KG1 (cell line): ENCODE data around the gene IGLL5.
"Not testable (repeated sequence)": the region's sequence is repeated elsewhere in the genome, so short reads cannot be mapped to it uniquely, and the experiment has no call there.

Source experiments
- DNase-seq: peaks from one replicate; lab custom pipeline; 2025; lab: John Stamatoyannopoulos, UW

IGLL5 gene

DNA sequence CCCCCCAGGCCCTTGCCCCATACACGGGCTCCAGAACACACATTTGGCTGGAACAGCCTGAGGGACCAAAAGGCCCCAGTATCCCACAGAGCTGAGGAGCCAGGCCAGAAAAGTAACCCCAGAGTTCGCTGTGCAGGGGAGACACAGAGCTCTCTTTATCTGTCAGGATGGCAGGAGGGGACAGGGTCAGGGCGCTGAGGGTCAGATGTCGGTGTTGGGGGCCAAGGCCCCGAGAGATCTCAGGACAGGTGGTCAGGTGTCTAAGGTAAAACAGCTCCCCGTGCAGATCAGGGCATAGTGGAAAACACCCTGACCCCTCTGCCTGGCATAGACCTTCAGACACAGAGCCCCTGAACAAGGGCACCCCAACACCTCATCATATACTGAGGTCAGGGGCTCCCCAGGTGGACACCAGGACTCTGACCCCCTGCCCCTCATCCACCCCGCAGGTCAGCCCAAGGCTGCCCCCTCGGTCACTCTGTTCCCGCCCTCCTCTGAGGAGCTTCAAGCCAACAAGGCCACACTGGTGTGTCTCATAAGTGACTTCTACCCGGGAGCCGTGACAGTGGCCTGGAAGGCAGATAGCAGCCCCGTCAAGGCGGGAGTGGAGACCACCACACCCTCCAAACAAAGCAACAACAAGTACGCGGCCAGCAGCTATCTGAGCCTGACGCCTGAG is 13.1 kb downstream of the IGLL5 start:
- not testable (repeated sequence) for DNase-seq

DNA sequence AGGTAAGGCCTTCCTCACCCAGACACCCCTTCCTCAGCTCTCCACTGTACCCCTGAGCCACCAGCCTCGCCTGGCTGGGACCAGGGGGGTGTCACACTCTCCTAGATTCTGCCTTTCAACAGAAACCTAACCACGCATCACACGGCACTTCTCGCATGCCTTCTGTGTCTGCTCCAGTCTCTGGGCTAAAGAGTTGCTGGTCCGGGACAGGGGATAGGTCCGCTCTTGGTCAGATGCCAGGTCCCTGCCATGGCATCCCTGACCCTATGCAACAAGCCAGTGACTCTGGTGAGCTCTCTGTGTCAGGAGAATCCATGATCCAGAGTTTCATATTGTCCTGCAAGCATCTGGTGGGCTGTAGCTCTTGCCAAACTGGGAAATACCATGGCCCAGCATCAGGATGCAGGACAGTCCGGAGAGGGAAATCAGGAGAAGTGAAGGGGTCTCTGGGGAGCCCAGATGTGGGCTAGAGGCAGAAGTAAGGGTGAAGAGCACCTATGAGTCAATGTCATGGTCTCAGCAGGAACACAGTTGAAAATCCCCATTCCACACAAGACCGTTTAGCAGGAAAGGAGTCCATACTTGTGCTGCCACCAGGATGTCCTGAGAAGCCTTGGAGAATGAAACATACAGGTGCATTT is 14.1 kb downstream of the IGLL5 start:
- DNase-seq, result no peak

DNA sequence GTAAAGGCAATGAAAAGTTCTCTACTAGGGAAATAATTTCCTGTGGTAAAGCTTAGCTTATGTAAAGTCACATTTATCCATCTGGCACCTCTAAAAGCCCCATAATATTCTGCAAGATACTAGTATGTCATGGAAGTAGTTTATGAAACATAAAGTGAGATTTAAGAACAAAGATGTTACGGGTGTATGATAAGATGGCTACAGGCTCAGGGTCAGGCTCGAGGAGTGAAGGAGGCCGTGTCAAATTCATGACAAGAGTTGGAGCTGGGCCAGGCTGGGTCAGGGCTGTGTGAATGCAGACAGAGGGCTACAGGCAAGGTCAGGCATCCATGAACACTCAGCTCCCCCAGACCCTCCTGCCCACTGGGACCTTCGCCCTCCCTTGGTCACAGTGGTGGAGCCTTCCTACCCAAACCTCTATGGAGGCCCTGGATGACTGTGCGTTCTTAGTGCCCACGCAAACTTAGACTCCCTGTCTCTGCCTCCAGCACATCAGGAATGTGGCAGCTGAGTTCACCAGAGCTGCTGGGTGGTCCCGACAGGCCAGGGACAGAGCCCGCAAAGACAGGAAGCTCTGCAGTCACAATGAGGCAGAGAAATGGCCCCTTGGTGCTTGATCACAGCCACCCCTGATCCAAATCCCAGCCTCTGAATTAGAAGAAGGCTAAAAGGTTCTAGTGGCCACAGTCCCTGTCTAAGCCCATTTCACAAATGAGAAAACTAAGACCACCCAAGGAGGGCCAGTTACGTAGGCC is 14.8 kb downstream of the IGLL5 start:
- DNase-seq, result no peak

DNA sequence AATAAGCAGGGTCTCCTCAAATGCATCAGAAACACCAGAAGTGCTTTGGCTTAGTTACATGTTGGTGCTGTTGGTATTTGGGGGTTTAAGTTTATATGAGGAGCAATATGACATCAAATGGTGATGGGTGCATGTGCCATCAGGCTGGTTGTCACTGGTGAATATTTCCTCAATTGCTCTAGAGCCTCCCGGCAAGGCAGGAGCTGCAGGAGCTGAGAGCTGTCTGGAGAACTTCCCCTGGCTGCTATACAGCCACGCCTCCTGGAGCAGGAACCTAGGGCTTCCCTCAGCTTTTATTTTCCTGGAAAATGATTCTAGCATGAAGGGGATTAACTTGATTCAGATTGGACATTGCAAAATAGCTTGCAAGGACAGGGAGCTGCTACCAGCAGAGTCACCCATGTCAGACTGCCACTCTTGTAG is 15.8 kb downstream of the IGLL5 start:
- DNase-seq, result no peak

DNA sequence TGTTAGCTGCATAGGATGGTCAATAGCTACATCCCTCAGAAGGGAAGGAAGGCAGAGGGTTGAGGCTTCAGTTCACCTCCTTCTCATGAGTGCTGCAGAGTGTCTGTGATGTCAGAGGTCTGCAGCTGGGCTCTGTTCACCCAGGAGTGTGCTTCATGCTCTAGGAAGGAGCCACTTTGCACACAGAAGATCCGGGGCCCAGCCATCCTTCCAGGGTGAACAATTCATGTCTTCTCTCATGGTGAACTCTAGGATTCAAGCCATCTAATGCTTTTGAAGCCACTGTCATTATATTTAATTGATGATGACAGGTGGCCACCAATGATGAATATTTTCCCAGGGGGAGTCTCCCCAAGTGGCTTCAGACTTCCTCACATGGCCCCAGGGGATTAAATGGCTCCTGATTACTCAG is 16.2 kb downstream of the IGLL5 start:
- not testable (repeated sequence) for DNase-seq

DNA sequence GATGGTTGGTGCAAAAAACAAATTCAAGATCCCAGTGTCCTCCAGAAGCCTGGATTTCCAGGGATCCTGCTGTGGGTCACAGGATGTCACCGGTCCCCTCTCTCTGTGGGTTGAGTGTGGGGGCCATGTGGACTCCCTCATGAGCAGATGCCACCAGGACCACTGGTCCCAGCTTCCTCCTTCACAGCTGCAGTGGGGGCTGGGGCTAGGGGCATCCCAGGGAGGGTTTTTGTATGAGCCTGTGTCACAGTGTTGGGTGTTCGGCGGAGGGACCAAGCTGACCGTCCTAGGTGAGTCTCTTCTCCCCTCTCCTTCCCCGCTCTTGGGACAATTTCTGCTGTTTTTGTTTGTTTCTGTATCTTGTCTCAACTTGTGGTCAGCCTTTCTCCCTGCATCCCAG is 17.1 kb downstream of the IGLL5 start:
- not testable (repeated sequence) for DNase-seq

DNA sequence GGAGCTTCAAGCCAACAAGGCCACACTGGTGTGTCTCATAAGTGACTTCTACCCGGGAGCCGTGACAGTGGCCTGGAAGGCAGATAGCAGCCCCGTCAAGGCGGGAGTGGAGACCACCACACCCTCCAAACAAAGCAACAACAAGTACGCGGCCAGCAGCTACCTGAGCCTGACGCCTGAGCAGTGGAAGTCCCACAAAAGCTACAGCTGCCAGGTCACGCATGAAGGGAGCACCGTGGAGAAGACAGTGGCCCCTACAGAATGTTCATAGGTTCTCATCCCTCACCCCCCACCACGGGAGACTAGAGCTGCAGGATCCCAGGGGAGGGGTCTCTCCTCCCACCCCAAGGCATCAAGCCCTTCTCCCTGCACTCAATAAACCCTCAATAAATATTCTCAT is 18.8 kb downstream of the IGLL5 start:
- not testable (repeated sequence) for DNase-seq

DNA sequence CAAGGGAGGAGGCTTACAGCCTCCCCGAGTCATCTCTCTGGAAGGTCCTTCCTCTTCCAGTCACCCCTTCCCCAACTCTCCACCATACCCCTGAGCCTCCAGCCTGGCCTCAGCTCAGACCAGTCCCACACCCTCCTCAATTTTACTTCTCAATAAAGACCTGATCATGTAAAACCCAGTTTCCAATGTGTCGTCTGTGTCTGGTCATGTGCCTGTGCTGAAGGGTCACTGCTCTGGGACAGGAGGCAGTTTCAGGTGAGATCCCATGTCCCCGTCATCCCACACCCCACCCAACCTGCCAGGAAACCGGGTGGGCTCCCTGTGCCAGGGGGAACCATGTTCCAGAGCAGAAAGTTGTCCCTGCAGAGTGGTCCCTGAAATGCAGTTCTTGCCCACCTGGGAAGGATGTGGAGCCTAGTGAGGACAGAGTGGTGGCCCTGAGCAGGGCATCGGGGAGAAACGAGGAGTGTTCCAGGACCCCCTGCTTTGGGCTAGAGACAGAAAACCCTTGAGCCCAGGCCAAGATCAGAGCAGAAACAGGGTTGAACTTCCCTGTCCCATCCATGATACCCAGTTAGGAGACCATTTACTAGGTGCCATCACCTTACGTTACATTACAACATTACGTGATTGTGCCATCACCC is 19.4 kb downstream of the IGLL5 start:
- DNase-seq, result no peak

DNA sequence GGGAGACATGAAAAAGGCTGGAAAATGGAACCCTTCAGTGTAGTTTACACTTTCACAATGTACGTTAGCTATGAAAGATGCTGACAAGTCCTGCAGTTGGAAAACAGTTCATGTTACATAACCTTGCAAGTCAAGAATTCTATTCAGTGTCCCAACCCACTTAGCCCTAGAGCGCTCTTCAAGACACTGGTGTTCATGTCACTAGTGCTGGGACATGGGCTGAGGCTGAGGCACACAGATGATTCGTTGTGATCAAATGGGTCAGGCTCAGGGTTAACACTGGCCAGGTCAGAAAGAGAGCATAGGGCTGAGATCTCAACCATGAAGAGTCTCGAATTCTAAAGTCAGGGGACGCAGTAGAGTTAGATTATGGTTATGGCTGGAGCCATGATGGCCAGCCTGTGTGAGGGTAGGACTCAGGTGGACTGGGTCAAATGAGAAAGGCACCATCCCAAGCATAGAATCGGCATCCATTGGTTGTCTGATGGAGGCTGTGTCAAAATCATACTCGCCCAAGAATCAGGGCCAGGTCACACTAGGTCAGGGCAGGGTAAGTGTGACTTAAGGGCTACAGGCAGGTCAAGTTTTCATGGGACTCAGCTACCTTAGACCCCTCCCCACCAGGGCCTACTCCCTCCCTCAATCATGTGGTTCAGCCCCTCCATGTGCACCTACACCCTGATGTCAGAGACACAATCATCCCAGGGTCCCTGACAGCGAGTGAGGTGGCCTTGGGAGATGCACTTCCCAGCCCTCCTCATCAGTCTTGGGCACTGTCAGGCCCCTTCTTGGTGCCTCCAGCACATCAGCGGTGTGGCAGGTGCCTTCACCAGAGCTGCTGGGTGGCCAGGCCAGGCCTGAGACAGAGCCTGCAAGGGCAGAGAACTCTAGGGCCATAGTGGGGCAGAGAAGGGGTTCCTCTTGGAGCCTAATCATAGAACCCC is 20.2 kb downstream of the IGLL5 start:
- no peak for DNase-seq

DNA sequence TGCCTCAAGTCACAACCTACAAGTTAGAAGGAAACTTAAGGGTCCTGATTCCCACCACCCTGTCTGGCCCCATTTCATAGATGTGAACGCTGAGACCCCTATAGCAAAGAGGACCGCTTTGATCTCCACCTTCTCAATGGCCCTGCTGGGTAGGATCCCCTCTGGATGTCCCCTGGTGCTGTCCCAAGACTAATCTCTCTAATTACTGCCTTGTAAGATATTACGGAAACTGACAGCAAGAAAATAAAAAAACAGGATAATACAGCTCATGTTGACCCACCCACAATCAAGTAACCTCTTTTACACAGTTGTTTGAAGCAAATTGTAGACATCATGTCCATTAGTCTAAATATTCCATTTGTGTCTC is 20.9 kb downstream of the IGLL5 start:
- no peak for DNase-seq

DNA sequence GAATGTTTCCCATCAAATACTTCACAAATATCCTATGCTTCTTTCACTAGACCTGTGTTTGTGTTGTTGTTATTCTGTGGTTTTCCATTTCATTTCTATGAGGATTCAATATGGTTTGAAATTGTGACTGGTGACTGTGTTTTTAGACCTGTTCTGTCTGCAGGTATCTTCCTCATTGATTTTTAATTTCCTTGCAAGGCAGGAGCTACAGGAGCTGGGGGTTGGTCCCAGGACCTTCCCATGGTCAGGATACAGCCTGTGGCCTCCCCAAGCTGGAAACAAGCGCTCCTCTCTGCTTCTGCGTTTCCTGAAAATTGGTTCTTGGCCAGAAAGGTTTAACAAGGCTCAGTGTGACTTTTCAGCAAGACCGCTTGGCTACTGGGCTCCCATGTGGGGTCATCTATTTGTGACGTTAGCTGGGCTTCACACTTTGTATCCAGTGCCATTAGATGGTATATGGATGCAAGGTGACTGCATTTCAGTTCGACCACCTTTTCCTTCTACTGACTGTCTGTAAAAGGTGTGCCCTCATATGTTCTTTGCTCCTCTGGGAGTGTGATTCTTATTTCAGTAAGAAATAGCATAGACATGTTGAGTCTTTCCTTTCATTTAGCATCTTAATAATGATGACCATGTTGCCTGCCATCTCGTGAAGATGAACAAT is 21.5 kb downstream of the IGLL5 start:
- DNase-seq, result no peak

DNA sequence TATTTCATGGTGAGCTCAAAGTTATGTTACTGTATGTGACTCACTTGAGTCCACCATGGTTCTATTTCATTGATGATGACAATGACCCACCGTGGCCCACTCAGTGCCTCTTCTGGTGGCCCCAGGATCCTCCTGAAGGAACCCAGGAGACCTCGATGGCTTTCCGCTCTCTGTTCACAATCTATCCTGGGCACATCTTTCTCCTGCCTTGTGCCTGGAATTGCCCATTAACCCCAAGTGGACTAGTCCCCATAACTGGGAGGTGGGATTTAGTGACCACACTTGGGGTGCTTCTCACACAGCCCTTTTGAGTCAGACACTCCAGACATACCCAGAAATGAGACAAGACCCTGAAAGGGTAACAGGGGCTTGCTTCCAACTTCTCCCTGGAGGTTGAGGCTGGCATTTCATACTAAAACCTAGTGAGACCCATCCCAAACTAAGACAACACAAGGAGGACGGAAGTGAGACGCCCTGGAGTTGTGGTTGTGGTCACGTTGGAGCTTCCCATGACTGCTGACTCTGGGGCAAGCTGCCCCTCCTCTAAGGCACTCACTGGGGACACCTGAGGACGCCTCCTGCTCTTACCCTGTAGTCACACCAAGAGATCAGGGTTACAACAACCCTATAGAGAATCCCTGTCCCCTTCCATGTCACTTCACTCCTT is 22.1 kb downstream of the IGLL5 start:
- no peak for DNase-seq

DNA sequence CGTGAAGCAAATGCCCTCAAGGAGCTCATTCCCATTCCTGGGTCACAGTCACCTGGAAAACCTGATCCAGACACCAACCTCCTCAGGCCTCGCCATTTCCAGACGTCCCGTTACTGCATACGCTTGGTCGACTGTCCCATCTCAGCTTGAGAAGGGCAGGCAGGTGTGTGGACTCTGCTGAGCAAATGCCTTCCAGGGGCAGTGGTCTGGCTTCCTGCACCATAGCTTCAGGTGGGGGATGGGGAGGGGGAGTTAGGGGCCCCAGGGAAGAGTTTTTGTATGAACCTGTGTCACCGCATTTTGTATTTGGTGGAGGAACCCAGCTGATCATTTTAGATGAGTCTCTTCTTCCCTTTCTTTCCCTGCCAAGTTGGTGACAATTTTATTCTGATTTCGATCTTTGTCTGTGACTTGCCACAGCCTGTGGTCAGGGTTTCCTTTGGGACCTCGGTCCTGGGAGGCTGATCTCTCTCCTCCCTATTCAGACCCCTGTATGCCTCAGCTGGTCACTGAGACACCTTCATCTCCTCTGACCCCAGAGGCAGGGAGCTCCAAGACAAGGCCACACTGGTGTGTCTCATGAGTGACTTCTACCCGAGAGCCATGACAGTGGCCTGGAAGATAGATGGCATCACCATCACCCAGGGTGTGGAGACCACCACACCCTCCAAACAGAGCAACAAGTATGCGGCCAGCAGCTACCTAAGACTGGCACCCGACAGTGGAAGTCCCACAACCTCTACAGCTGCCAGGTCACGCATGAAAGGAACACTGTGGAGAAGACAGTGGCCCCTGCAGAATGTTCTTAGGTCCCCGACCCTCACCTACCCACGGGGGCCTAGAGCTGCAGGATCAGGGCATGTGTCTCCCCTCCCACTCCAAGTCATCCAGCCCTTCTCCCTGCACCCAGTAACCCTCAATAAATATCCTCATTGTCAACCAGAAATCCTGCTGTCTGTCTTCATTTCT is 22.9 kb downstream of the IGLL5 start:
- DNase-seq, result no peak

DNA sequence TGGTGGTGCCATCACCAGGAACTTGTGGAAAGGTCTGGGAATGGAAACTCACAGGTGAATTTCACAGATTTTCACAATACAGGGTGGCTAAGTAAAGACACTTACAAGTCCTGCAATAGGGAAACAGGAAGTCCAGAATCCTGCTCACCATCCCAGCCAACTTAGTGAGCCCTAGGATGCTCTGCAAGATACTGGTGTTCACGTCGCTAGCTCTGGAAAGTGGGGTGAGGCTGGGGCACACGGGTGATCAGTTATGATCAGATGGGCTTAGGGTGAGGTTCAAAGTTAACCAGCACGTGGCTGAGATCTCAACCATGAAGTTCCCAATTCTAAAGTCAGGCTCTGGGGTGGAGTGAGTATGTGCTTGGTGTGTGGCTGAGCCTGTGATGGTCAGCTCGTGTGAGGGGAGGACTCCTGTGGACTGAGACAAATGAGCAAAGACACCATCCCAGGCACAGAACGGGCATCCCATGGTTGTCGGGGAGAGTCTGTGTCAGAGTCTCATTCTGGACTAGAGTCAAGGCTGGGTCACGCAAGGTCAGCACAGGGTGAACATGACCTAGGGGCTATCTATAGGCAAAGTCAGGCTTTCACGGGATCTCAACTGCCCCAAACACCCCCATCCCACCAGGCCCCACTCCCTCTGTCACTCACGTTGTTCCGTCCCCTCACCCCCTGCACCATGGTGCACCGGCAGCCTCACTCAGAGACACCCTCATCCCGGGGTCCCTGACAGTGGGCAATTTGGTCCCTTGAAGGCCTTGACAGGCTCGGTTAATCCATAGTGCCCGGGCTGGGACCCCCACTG is 23.9 kb downstream of the IGLL5 start:
- no peak for DNase-seq

DNA sequence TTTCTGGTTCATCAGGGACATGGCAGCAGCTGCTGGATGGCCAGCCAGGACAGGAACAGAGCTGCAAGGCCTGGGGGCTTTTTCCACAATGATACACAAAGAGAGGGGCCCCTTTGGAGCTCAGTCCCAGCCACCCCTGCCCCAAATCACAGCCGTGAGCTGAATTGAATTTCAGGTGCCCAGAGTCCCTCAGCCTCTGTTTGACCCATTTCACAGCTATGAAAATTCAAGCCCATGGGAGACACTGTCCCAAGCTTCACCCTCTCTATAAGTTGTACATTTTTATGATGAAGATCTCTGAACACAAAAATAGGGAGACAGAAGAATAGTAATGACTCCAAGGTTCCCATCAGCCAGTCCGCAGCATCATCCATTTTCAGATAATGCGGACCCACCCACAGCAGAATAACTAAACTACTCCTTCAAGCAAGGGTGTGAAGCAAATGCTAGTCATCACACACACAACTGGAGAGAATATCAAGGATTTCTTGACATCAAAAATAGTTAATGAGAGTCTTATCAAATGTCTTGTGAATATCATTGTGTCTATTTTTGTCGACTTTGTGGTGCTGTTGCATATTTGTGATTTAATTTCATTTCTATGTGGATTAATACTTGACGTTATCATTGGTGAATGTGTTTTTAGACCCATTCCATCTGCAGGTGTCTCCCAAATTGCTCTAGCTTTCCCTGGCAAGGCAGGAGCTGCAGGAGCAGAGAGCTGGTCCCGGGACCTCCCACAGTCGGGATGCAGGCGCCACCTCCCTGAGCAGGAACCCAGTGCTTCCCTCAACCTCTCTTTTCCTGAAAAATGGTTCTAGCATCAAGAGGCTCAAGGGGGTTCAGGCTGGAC is 24.7 kb downstream of the IGLL5 start:
- no peak for DNase-seq

DNA sequence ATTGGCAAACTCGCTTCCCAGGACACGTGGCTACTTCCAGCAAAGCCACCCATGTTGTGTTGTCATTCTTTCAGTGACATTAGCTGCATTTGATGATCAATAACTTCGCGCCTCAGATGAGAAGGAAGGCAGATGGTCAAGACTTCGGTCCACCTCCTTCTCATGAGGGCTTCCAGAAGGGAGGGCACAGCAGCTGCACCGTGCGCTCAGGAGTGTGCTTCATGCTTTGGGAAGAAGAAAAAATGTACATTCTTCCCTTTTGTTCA is 25.3 kb downstream of the IGLL5 start:
- DNase-seq, result no peak

DNA sequence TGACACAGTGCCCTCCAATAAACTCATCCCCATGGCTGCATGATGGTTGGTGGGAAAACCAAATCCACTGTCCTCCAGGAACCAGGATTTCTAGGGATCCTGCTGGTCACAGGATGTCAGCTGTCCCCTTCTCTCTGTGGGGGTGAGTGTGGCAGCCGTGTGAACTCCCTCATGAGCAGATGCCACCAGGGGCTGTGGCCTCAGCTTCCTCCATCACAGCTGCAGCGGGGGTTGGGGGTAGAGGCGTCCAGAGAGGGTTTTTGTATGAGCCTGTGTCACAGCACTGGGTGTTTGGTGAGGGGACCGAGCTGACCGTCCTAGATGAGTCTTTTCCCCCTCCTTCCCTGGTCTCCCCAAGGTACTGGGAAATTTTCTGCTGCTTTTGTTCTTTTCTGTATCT is 26.4 kb downstream of the IGLL5 start:
- DNase-seq, result no peak
